HG02642 (cell line): Measurements from ENCODE around the gene VKORC1.
"Not testable (repeated sequence)": the region's sequence is repeated elsewhere in the genome, so short reads cannot be mapped to it uniquely, and the experiment has no call there.

Experiments used
- ATAC-seq: cut with Tn5 transposase; IDR thresholded peaks from one replicate; pipeline ENCODE4 v1.9.1; 2021; ENCODE audit warnings: mild to moderate bottlenecking; ENCODE audit not compliant: unreplicated experiment, poor library complexity

VKORC1 gene

GRCh38 chr16:31108035-31108793 is 13.6 kb upstream of the VKORC1 start, which contains the start of gene BCKDK:
Gene BCKDK, plus strand, starts transcription at chr16:31108386. Its CDS starts 838 bp downstream, at chr16:31109224.
- ATAC-seq = peak; percentile 86

GRCh38 chr16:31107465-31107867 is 12.9 kb upstream of the VKORC1 start:
- peak; percentile 46 for ATAC-seq

GRCh38 chr16:31106509-31107464 is 12.2 kb upstream of the VKORC1 start:
- ATAC-seq = no peak

- peak; percentile 41 for ATAC-seq
These were observed 11.1 kb upstream of the VKORC1 start for GRCh38 chr16:31105677-31106213.

- not testable (repeated sequence) for ATAC-seq
These were observed 6.5 kb upstream of the VKORC1 start for GRCh38 chr16:31100876-31101641.

GRCh38 chr16:31099860-31100638 is 5.5 kb upstream of the VKORC1 start:
- no peak for ATAC-seq

GRCh38 chr16:31094088-31094423 is 541 bp downstream of the VKORC1 start:
- ATAC-seq = peak; percentile 8

- no peak for ATAC-seq
These were observed 1.4 kb downstream of the VKORC1 start for GRCh38 chr16:31093132-31093703.

GRCh38 chr16:31092330-31092729 is 2.3 kb downstream of the VKORC1 start:
- ATAC-seq = no peak

- no peak for ATAC-seq
These were observed 4.1 kb downstream of the VKORC1 start for GRCh38 chr16:31090540-31090939.

GRCh38 chr16:31089199-31089598 is 5.4 kb downstream of the VKORC1 start:
- ATAC-seq = no peak

- no peak for ATAC-seq
These were observed 6.0 kb downstream of the VKORC1 start, which contains the start of gene PRSS53 for GRCh38 chr16:31088459-31089183. Gene PRSS53, minus strand, starts transcription at chr16:31088943. Its CDS starts 134 bp downstream, at chr16:31088809.

- ATAC-seq = no peak
These were observed 6.6 kb downstream of the VKORC1 start for GRCh38 chr16:31087971-31088370.

GRCh38 chr16:31087481-31087880 is 7.1 kb downstream of the VKORC1 start:
- no peak for ATAC-seq

GRCh38 chr16:31086629-31086906 is 8.0 kb downstream of the VKORC1 start:
- no peak for ATAC-seq

GRCh38 chr16:31085873-31086628 is 8.5 kb downstream of the VKORC1 start:
- ATAC-seq = no peak

GRCh38 chr16:31085411-31085810 is 9.2 kb downstream of the VKORC1 start:
- ATAC-seq = no peak
